SU-DHL-6 (cell line): ENCODE measurements around the gene TMEM52.

Source experiments
- CTCF ChIP-seq: fragments of 200-600 bp; sonication (generic); IDR thresholded peaks from one replicate; pipeline ENCODE4 v1.5.1; 2017; ENCODE audit warnings: antibody characterized with exemption, mild to moderate bottlenecking, low read length, moderate library complexity; ENCODE audit not compliant: insufficient read depth, poor library complexity, severe bottlenecking
- EZH2phosphoT487 ChIP-seq: fragments of 200-600 bp; sonication (generic), shearing (Covaris generic); conservative IDR thresholded peaks from 2 replicates; pipeline ENCODE4 v1.6.1; 2018; ENCODE audit warnings: mild to moderate bottlenecking, antibody characterized with exemption, low read length, moderate library complexity, mixed read lengths

GRCh38 chr1:1956101-1956500 lies 37.0 kb upstream of the TMEM52 start:
- TF ChIP-seq CTCF (no peak), EZH2phosphoT487 (no peak)
